ENCODE data around the gene NEDD8.

NEDD8 gene

DNA sequence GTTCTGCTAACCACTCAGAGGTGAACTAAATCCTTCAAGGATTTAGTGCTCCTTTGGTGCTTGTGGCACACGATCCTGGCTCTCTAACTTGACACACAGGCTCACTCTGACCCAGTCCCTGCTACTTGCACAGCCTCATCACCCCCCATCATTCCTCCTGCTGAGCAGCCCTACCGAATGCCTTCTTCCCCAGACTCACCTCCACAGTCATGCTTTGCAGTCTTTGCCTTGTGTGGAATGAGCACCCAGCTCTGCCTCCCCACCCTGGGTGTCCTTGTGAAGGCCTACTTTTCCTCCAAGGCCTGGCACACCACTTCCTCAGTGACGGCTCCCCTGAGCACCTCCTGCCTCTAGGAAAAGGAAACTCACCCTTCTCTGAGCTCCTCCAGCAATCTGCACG lies 18.2 kb upstream of the NEDD8 start:
- TF ChIP-seq, protein P1, sequence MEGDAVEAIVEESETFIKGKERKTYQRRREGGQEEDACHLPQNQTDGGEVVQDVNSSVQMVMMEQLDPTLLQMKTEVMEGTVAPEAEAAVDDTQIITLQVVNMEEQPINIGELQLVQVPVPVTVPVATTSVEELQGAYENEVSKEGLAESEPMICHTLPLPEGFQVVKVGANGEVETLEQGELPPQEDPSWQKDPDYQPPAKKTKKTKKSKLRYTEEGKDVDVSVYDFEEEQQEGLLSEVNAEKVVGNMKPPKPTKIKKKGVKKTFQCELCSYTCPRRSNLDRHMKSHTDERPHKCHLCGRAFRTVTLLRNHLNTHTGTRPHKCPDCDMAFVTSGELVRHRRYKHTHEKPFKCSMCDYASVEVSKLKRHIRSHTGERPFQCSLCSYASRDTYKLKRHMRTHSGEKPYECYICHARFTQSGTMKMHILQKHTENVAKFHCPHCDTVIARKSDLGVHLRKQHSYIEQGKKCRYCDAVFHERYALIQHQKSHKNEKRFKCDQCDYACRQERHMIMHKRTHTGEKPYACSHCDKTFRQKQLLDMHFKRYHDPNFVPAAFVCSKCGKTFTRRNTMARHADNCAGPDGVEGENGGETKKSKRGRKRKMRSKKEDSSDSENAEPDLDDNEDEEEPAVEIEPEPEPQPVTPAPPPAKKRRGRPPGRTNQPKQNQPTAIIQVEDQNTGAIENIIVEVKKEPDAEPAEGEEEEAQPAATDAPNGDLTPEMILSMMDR (IDR thresholded peaks at IDR 0.05) = no peak

- TF ChIP-seq, protein P1 (IDR thresholded peaks at IDR 0.05) = no peak
These were observed 17.3 kb upstream of the NEDD8 start for GRCh38 chr14:24249230-24250021.

DNA sequence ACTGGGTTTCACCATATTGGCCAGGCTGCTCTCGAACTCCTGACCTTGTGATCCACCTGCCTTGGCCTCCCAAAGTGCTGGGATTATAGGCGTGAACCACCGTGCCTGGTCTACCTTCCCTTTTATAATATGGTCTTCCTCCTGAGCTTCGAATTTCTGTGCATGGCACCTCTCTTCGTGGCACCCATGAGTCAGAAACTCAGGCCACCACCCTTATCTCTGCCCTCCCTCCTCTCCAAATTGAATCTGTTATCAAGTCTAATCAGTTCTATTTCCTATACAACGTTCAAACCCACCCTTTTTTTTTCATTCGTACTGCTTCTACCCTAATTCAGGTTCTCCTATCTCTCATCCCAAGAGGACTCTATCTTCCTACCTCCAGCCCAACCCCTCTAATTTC lies 15.3 kb upstream of the NEDD8 start:
- TF ChIP-seq, protein P1 (IDR thresholded peaks at IDR 0.05) = no peak

DNA sequence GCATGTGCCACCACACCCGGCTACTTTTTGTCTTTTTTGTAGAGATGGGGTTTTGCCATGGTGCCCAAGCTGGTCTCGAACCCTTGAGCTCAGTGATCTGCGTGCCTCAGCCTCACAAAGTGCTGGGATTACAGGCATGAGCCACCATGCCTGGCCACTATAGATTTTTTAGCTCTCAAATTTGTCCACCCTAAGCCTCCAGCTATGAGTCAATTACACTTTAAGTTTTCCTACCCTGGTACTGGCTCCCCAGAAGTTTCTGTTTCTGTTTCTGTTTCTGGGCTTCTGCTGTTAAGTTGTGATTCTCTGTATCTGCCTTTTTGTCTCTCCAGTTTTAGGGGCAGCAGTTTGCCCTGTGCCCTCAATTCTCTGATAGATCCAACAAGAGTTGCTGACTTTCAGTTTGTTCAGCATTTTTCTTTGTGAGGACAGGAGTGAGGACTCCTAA lies 14.6 kb upstream of the NEDD8 start:
- TF ChIP-seq, protein P1 (IDR thresholded peaks at IDR 0.05) = no peak

DNA sequence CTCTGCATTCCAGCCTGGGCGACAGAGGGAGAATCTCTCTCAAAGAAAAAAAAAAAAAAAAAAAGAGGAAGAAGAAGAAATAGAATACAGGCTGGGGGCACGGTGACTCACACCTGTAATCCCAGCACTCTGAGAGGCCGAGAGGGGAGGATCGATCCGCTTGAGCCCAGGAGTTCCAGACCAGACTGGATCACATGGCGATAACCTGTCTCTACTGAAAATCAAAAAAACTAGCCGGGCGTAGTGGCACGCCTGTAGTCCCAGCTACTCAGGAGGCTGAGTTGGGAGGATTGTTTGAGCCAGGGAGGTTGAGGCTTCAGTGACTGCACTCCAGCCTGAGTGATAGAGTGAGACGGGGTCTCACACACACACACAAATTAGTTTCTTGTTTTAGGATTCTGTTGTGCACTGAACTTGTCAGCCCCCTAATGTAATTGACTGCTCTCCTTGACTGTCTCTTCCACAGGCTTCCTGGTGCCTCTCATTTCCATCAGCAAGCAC lies 11.2 kb upstream of the NEDD8 start:
- TF ChIP-seq, protein P1 (IDR thresholded peaks at IDR 0.05) = no peak

- TF ChIP-seq, protein P1 (IDR thresholded peaks at IDR 0.05) = no peak
These were observed 9.8 kb upstream of the NEDD8 start for GRCh38 chr14:24241829-24242443.

GRCh38 chr14:24240110-24240918 lies 8.1 kb upstream of the NEDD8 start:
- TF ChIP-seq, protein P1 (IDR thresholded peaks at IDR 0.05) = no peak

Measured in LNCAP (cell line).